Measurements from ENCODE around the gene F13A1. TPM values are rescaled to one million over a fixed set of nuclear protein-coding genes. Genes with fewer than 3 reads are reported as not detected.

The F13A1 gene
- 160 TPM for total RNA-seq

GRCh38 chr6:6319952-6320811 is at the start of gene F13A1:
F13A1 (minus strand) TSS chr6:6320662; CDS start chr6:6318664, 1,998 bp downstream.
- Histone ChIP-seq H3K27ac (ENCODE audit: low read depth, low read length) (peak within 1 kb of the TSS; percentile 21), H3K27me3 (ENCODE audit: control insufficient read depth in 3 of 3, insufficient read depth in 3 of 3, low read length in 3 of 3) (peaks cover 11 to 28% (median 22%) of the 10 kb centered on the region in 3 donors), H3K4me3 (ENCODE audit: low read length in 3 of 3) (peak within 1 kb of the TSS; percentile 29 to 52 (median 48))

GRCh38 chr6:6368684-6369052 is 48.2 kb upstream of the F13A1 start:
- Histone ChIP-seq H3K36me3 (ENCODE audit: control insufficient read depth in 3 of 3, insufficient read depth in 3 of 3, low read length in 3 of 3) (no peaks in the 10 kb centered on the region), H3K9me3 (ENCODE audit: control insufficient read depth in 3 of 3, low read length in 3 of 3) (no peaks in the 10 kb centered on the region), H3K27ac (ENCODE audit: low read depth, low read length) (no peak overlapping the region), H3K4me3 (ENCODE audit: low read length in 3 of 3) (no peak overlapping the region), H3K9ac (ENCODE audit: low read depth in 1 of 3, low read length in 3 of 3) (no peak overlapping the region), H3K4me1 (ENCODE audit: control insufficient read depth in 3 of 3, insufficient read depth in 3 of 3, low read length in 3 of 3) (no peaks in the 10 kb centered on the region), H3K27me3 (ENCODE audit: control insufficient read depth in 3 of 3, insufficient read depth in 3 of 3, low read length in 3 of 3) (no peaks in the 10 kb centered on the region)

More at GRCh38 chr6:6319952-6320811, at the start of gene F13A1:
- no peaks in the 10 kb centered on the region for H3K4me1 ChIP-seq (ENCODE audit: control insufficient read depth in 3 of 3, insufficient read depth in 3 of 3, low read length in 3 of 3)
- H3K9me3 ChIP-seq (ENCODE audit: control insufficient read depth in 3 of 3, low read length in 3 of 3), result no peaks in the 10 kb centered on the region
- H3K9ac ChIP-seq (ENCODE audit: low read depth in 1 of 3, low read length in 3 of 3), result peak within 1 kb of the TSS in 2 of 3 donors; percentile 9 to 18
- H3K36me3 ChIP-seq (ENCODE audit: control insufficient read depth in 3 of 3, insufficient read depth in 3 of 3, low read length in 3 of 3), result no peaks in the 10 kb centered on the region

GRCh38 chr6:6368040-6368683 is 47.7 kb upstream of the F13A1 start:
- no peaks in the 10 kb centered on the region for H3K27me3 ChIP-seq (ENCODE audit: control insufficient read depth in 3 of 3, insufficient read depth in 3 of 3, low read length in 3 of 3)
- H3K4me1 ChIP-seq (ENCODE audit: control insufficient read depth in 3 of 3, insufficient read depth in 3 of 3, low read length in 3 of 3), result no peaks in the 10 kb centered on the region
- H3K9ac ChIP-seq (ENCODE audit: low read depth in 1 of 3, low read length in 3 of 3), result no peak overlapping the region
- H3K27ac ChIP-seq (ENCODE audit: low read depth, low read length), result no peak overlapping the region
- no peaks in the 10 kb centered on the region for H3K36me3 ChIP-seq (ENCODE audit: control insufficient read depth in 3 of 3, insufficient read depth in 3 of 3, low read length in 3 of 3)
- H3K4me3 ChIP-seq (ENCODE audit: low read length in 3 of 3), result no peak overlapping the region
- H3K9me3 ChIP-seq (ENCODE audit: control insufficient read depth in 3 of 3, low read length in 3 of 3), result no peaks in the 10 kb centered on the region

- H3K27ac ChIP-seq (ENCODE audit: low read depth, low read length), result no peak overlapping the region
- H3K4me3 ChIP-seq (ENCODE audit: low read length in 3 of 3), result no peak overlapping the region
- H3K36me3 ChIP-seq (ENCODE audit: control insufficient read depth in 3 of 3, insufficient read depth in 3 of 3, low read length in 3 of 3), result no peaks in the 10 kb centered on the region
- no peaks in the 10 kb centered on the region for H3K9me3 ChIP-seq (ENCODE audit: control insufficient read depth in 3 of 3, low read length in 3 of 3)
- H3K9ac ChIP-seq (ENCODE audit: low read depth in 1 of 3, low read length in 3 of 3), result no peak overlapping the region
- no peaks in the 10 kb centered on the region for H3K27me3 ChIP-seq (ENCODE audit: control insufficient read depth in 3 of 3, insufficient read depth in 3 of 3, low read length in 3 of 3)
- no peaks in the 10 kb centered on the region for H3K4me1 ChIP-seq (ENCODE audit: control insufficient read depth in 3 of 3, insufficient read depth in 3 of 3, low read length in 3 of 3)
These were observed 46.3 kb upstream of the F13A1 start for GRCh38 chr6:6366803-6367202.

GRCh38 chr6:6365242-6365641 is 44.8 kb upstream of the F13A1 start:
- Histone ChIP-seq H3K36me3 (ENCODE audit: control insufficient read depth in 3 of 3, insufficient read depth in 3 of 3, low read length in 3 of 3) (no peaks in the 10 kb centered on the region), H3K9ac (ENCODE audit: low read depth in 1 of 3, low read length in 3 of 3) (no peak overlapping the region), H3K4me1 (ENCODE audit: control insufficient read depth in 3 of 3, insufficient read depth in 3 of 3, low read length in 3 of 3) (no peaks in the 10 kb centered on the region), H3K27me3 (ENCODE audit: control insufficient read depth in 3 of 3, insufficient read depth in 3 of 3, low read length in 3 of 3) (no peaks in the 10 kb centered on the region), H3K4me3 (ENCODE audit: low read length in 3 of 3) (no peak overlapping the region), H3K27ac (ENCODE audit: low read depth, low read length) (no peak overlapping the region), H3K9me3 (ENCODE audit: control insufficient read depth in 3 of 3, low read length in 3 of 3) (no peaks in the 10 kb centered on the region)

- Histone ChIP-seq H3K9ac (ENCODE audit: low read depth in 1 of 3, low read length in 3 of 3) (no peak overlapping the region), H3K9me3 (ENCODE audit: control insufficient read depth in 3 of 3, low read length in 3 of 3) (no peaks in the 10 kb centered on the region), H3K4me3 (ENCODE audit: low read length in 3 of 3) (no peak overlapping the region), H3K27me3 (ENCODE audit: control insufficient read depth in 3 of 3, insufficient read depth in 3 of 3, low read length in 3 of 3) (no peaks in the 10 kb centered on the region), H3K27ac (ENCODE audit: low read depth, low read length) (no peak overlapping the region), H3K36me3 (ENCODE audit: control insufficient read depth in 3 of 3, insufficient read depth in 3 of 3, low read length in 3 of 3) (no peaks in the 10 kb centered on the region), H3K4me1 (ENCODE audit: control insufficient read depth in 3 of 3, insufficient read depth in 3 of 3, low read length in 3 of 3) (no peaks in the 10 kb centered on the region)
These were observed 41.8 kb upstream of the F13A1 start for GRCh38 chr6:6362056-6362840.

- Histone ChIP-seq H3K27ac (ENCODE audit: low read depth, low read length) (no peak overlapping the region), H3K9me3 (ENCODE audit: control insufficient read depth in 3 of 3, low read length in 3 of 3) (no peaks in the 10 kb centered on the region), H3K36me3 (ENCODE audit: control insufficient read depth in 3 of 3, insufficient read depth in 3 of 3, low read length in 3 of 3) (no peaks in the 10 kb centered on the region), H3K27me3 (ENCODE audit: control insufficient read depth in 3 of 3, insufficient read depth in 3 of 3, low read length in 3 of 3) (peaks cover 0 to 6% (median 4%) of the 10 kb centered on the region in 3 donors), H3K4me3 (ENCODE audit: low read length in 3 of 3) (no peak overlapping the region), H3K4me1 (ENCODE audit: control insufficient read depth in 3 of 3, insufficient read depth in 3 of 3, low read length in 3 of 3) (no peaks in the 10 kb centered on the region), H3K9ac (ENCODE audit: low read depth in 1 of 3, low read length in 3 of 3) (no peak overlapping the region)
These were observed 37.1 kb upstream of the F13A1 start for GRCh38 chr6:6357530-6357929.

- Histone ChIP-seq H3K27me3 (ENCODE audit: control insufficient read depth in 3 of 3, insufficient read depth in 3 of 3, low read length in 3 of 3) (peaks cover 0 to 6% (median 4%) of the 10 kb centered on the region in 3 donors), H3K27ac (ENCODE audit: low read depth, low read length) (no peak overlapping the region), H3K4me3 (ENCODE audit: low read length in 3 of 3) (no peak overlapping the region), H3K4me1 (ENCODE audit: control insufficient read depth in 3 of 3, insufficient read depth in 3 of 3, low read length in 3 of 3) (no peaks in the 10 kb centered on the region), H3K9ac (ENCODE audit: low read depth in 1 of 3, low read length in 3 of 3) (no peak overlapping the region), H3K9me3 (ENCODE audit: control insufficient read depth in 3 of 3, low read length in 3 of 3) (no peaks in the 10 kb centered on the region), H3K36me3 (ENCODE audit: control insufficient read depth in 3 of 3, insufficient read depth in 3 of 3, low read length in 3 of 3) (no peaks in the 10 kb centered on the region)
These were observed 36.6 kb upstream of the F13A1 start for GRCh38 chr6:6357032-6357431.

- Histone ChIP-seq H3K9me3 (ENCODE audit: control insufficient read depth in 3 of 3, low read length in 3 of 3) (no peaks in the 10 kb centered on the region), H3K4me3 (ENCODE audit: low read length in 3 of 3) (no peak overlapping the region), H3K4me1 (ENCODE audit: control insufficient read depth in 3 of 3, insufficient read depth in 3 of 3, low read length in 3 of 3) (no peaks in the 10 kb centered on the region), H3K27ac (ENCODE audit: low read depth, low read length) (no peak overlapping the region), H3K36me3 (ENCODE audit: control insufficient read depth in 3 of 3, insufficient read depth in 3 of 3, low read length in 3 of 3) (no peaks in the 10 kb centered on the region), H3K27me3 (ENCODE audit: control insufficient read depth in 3 of 3, insufficient read depth in 3 of 3, low read length in 3 of 3) (peaks cover 0 to 6% (median 4%) of the 10 kb centered on the region in 3 donors), H3K9ac (ENCODE audit: low read depth in 1 of 3, low read length in 3 of 3) (no peak overlapping the region)
These were observed 32.3 kb upstream of the F13A1 start for GRCh38 chr6:6352772-6353171.
